ENCODE data around the gene ASXL3.

Gene ASXL3

GRCh38 chr18:33673689-33674088 lies 95.7 kb downstream of the ASXL3 start:
- Histone ChIP-seq H3K27me3 (ENCODE audit: control insufficient read depth in 5 of 5, insufficient read depth in 4 of 5, low read length in 5 of 5) (no peaks in the 10 kb centered on the region), H3K4me1 (ENCODE audit: control insufficient read depth in 5 of 5, insufficient read depth in 5 of 5, low read length in 5 of 5) (no peaks in the 10 kb centered on the region), H3K27ac (ENCODE audit: low read depth, low read length) (no peak overlapping the region), H3K4me3 (ENCODE audit: low read depth in 1 of 5, low read length in 5 of 5) (no peak overlapping the region), H3K36me3 (ENCODE audit: control insufficient read depth in 5 of 5, insufficient read depth in 5 of 5, low read length in 5 of 5) (no peaks in the 10 kb centered on the region), H3K9me3 (ENCODE audit: control insufficient read depth in 5 of 5, low read length in 5 of 5) (no peaks in the 10 kb centered on the region), H3K9ac (ENCODE audit: low read length in 5 of 5) (no peak overlapping the region)

- no peak overlapping the region for H3K9ac ChIP-seq (ENCODE audit: low read length in 5 of 5)
- H3K36me3 ChIP-seq (ENCODE audit: control insufficient read depth in 5 of 5, insufficient read depth in 5 of 5, low read length in 5 of 5), result no peaks in the 10 kb centered on the region
- no peaks in the 10 kb centered on the region for H3K4me1 ChIP-seq (ENCODE audit: control insufficient read depth in 5 of 5, insufficient read depth in 5 of 5, low read length in 5 of 5)
- no peaks in the 10 kb centered on the region for H3K27me3 ChIP-seq (ENCODE audit: control insufficient read depth in 5 of 5, insufficient read depth in 4 of 5, low read length in 5 of 5)
- no peaks in the 10 kb centered on the region for H3K9me3 ChIP-seq (ENCODE audit: control insufficient read depth in 5 of 5, low read length in 5 of 5)
- no peak overlapping the region for H3K4me3 ChIP-seq (ENCODE audit: low read depth in 1 of 5, low read length in 5 of 5)
- H3K27ac ChIP-seq (ENCODE audit: low read depth, low read length), result no peak overlapping the region
These were observed 98.6 kb downstream of the ASXL3 start for GRCh38 chr18:33676593-33676992.

DNA sequence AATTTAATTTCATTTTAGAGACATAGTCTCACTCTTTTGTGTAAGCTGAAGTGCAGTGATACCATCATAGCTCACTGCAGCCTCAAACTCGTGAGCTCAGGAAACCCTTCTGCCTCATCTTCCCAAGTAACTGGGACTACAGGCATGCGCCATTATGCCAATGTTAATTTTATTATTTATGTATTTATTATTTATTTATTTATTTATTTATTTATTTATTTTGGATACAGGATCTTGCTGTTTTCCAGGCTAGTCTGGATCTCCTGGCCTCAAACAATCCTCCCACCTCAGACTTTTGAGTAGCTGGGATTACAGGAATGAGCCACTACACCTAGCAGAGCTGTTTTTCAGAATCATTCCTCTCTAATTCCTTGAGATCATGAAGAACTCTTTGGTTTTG lies 99.9 kb downstream of the ASXL3 start:
- Histone ChIP-seq H3K9me3 (ENCODE audit: control insufficient read depth in 5 of 5, low read length in 5 of 5) (no peaks in the 10 kb centered on the region), H3K4me3 (ENCODE audit: low read depth in 1 of 5, low read length in 5 of 5) (no peak overlapping the region), H3K9ac (ENCODE audit: low read length in 5 of 5) (no peak overlapping the region), H3K27ac (ENCODE audit: low read depth, low read length) (no peak overlapping the region), H3K27me3 (ENCODE audit: control insufficient read depth in 5 of 5, insufficient read depth in 4 of 5, low read length in 5 of 5) (no peaks in the 10 kb centered on the region), H3K4me1 (ENCODE audit: control insufficient read depth in 5 of 5, insufficient read depth in 5 of 5, low read length in 5 of 5) (no peaks in the 10 kb centered on the region), H3K36me3 (ENCODE audit: control insufficient read depth in 5 of 5, insufficient read depth in 5 of 5, low read length in 5 of 5) (no peaks in the 10 kb centered on the region)

GRCh38 chr18:33682436-33682835 lies 104.4 kb downstream of the ASXL3 start:
- Histone ChIP-seq H3K27ac (ENCODE audit: low read depth, low read length) (no peak overlapping the region), H3K9ac (ENCODE audit: low read length in 5 of 5) (no peak overlapping the region), H3K36me3 (ENCODE audit: control insufficient read depth in 5 of 5, insufficient read depth in 5 of 5, low read length in 5 of 5) (no peaks in the 10 kb centered on the region), H3K4me3 (ENCODE audit: low read depth in 1 of 5, low read length in 5 of 5) (no peak overlapping the region), H3K4me1 (ENCODE audit: control insufficient read depth in 5 of 5, insufficient read depth in 5 of 5, low read length in 5 of 5) (no peaks in the 10 kb centered on the region), H3K9me3 (ENCODE audit: control insufficient read depth in 5 of 5, low read length in 5 of 5) (no peaks in the 10 kb centered on the region), H3K27me3 (ENCODE audit: control insufficient read depth in 5 of 5, insufficient read depth in 4 of 5, low read length in 5 of 5) (no peaks in the 10 kb centered on the region)

GRCh38 chr18:33694593-33694992 lies 116.6 kb downstream of the ASXL3 start:
- Histone ChIP-seq H3K9ac (ENCODE audit: low read length in 5 of 5) (no peak overlapping the region), H3K4me1 (ENCODE audit: control insufficient read depth in 5 of 5, insufficient read depth in 5 of 5, low read length in 5 of 5) (no peaks in the 10 kb centered on the region), H3K9me3 (ENCODE audit: control insufficient read depth in 5 of 5, low read length in 5 of 5) (no peaks in the 10 kb centered on the region), H3K27ac (ENCODE audit: low read depth, low read length) (no peak overlapping the region), H3K4me3 (ENCODE audit: low read depth in 1 of 5, low read length in 5 of 5) (no peak overlapping the region), H3K36me3 (ENCODE audit: control insufficient read depth in 5 of 5, insufficient read depth in 5 of 5, low read length in 5 of 5) (no peaks in the 10 kb centered on the region), H3K27me3 (ENCODE audit: control insufficient read depth in 5 of 5, insufficient read depth in 4 of 5, low read length in 5 of 5) (no peaks in the 10 kb centered on the region)

DNA sequence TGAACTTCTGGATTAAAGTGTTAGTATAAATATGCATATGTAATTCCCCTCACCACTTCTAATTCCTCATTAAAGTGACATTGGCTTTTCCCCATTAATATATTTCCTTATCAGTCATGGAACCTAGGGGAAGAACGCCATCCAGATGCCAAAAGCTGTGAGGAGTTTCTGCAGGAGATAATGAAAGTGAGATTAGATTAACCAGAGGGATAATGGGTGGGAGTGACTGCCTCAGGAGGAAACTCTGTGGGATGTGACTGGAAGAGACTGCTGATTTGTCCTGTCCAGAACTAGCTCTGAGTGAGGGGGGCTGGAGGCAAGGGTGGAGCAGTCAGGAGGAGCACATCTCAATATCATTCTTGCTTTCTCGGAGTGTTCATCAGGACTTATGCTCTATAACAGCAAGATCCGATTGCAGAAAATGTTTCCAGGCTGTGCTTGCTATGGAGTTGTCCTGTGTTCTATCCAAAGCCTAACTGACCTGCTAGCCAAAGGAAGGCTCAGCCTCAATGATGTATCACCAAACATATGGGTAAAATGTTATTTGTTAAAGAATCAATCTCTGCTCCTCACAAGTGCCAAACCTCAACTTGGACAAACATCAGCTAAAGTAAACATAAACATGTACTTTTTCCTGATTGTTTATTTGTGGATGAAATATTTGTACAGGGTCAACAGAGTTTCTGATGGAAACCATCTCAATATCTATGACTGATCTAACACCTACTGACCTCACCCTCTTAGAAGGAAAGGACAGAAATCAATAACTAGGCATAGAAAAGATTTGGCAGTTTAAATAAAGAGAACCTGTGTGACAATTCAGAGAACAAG lies 118.5 kb downstream of the ASXL3 start:
- H3K4me3 ChIP-seq (ENCODE audit: low read depth in 1 of 5, low read length in 5 of 5), result no peak overlapping the region
- no peaks in the 10 kb centered on the region for H3K27me3 ChIP-seq (ENCODE audit: control insufficient read depth in 5 of 5, insufficient read depth in 4 of 5, low read length in 5 of 5)
- no peaks in the 10 kb centered on the region for H3K36me3 ChIP-seq (ENCODE audit: control insufficient read depth in 5 of 5, insufficient read depth in 5 of 5, low read length in 5 of 5)
- H3K27ac ChIP-seq (ENCODE audit: low read depth, low read length), result no peak overlapping the region
- no peaks in the 10 kb centered on the region for H3K4me1 ChIP-seq (ENCODE audit: control insufficient read depth in 5 of 5, insufficient read depth in 5 of 5, low read length in 5 of 5)
- H3K9ac ChIP-seq (ENCODE audit: low read length in 5 of 5), result no peak overlapping the region
- no peaks in the 10 kb centered on the region for H3K9me3 ChIP-seq (ENCODE audit: control insufficient read depth in 5 of 5, low read length in 5 of 5)

GRCh38 chr18:33697498-33697897 lies 119.5 kb downstream of the ASXL3 start:
- no peak overlapping the region for H3K9ac ChIP-seq (ENCODE audit: low read length in 5 of 5)
- H3K36me3 ChIP-seq (ENCODE audit: control insufficient read depth in 5 of 5, insufficient read depth in 5 of 5, low read length in 5 of 5), result no peaks in the 10 kb centered on the region
- no peak overlapping the region for H3K4me3 ChIP-seq (ENCODE audit: low read depth in 1 of 5, low read length in 5 of 5)
- H3K27me3 ChIP-seq (ENCODE audit: control insufficient read depth in 5 of 5, insufficient read depth in 4 of 5, low read length in 5 of 5), result no peaks in the 10 kb centered on the region
- no peak overlapping the region for H3K27ac ChIP-seq (ENCODE audit: low read depth, low read length)
- no peaks in the 10 kb centered on the region for H3K4me1 ChIP-seq (ENCODE audit: control insufficient read depth in 5 of 5, insufficient read depth in 5 of 5, low read length in 5 of 5)
- H3K9me3 ChIP-seq (ENCODE audit: control insufficient read depth in 5 of 5, low read length in 5 of 5), result no peaks in the 10 kb centered on the region

- Histone ChIP-seq H3K4me1 (ENCODE audit: control insufficient read depth in 5 of 5, insufficient read depth in 5 of 5, low read length in 5 of 5) (no peaks in the 10 kb centered on the region), H3K27ac (ENCODE audit: low read depth, low read length) (no peak overlapping the region), H3K9me3 (ENCODE audit: control insufficient read depth in 5 of 5, low read length in 5 of 5) (no peaks in the 10 kb centered on the region), H3K9ac (ENCODE audit: low read length in 5 of 5) (no peak overlapping the region), H3K27me3 (ENCODE audit: control insufficient read depth in 5 of 5, insufficient read depth in 4 of 5, low read length in 5 of 5) (no peaks in the 10 kb centered on the region), H3K4me3 (ENCODE audit: low read depth in 1 of 5, low read length in 5 of 5) (no peak overlapping the region), H3K36me3 (ENCODE audit: control insufficient read depth in 5 of 5, insufficient read depth in 5 of 5, low read length in 5 of 5) (no peaks in the 10 kb centered on the region)
These were observed 121.4 kb downstream of the ASXL3 start for GRCh38 chr18:33699372-33699771.

DNA sequence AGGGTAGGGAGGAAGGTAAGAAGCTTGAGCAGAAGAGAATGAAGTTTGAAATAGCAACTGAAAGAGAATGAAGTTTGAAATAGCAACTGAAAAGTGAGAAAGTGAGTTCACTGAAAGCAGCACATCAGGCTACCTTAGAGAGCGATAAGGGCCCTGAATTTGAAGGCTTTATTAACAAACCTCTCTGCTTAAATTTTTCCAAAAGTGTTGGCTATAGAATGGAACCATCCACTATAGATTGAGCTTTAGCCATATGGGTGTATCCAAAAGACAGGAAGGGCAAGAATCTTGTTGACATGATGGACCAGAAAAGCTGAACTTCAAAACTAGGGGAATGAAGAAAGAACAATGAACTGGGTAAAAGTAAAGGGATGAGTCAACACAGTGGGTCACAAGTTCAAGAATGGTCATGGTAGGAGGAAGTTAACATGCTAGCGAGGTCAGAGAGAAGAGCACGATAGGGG lies 122.5 kb downstream of the ASXL3 start:
- H3K4me3 ChIP-seq (ENCODE audit: low read depth in 1 of 5, low read length in 5 of 5), result no peak overlapping the region

GRCh38 chr18:33702625-33703024 lies 124.6 kb downstream of the ASXL3 start:
- no peaks in the 10 kb centered on the region for H3K27me3 ChIP-seq (ENCODE audit: control insufficient read depth in 5 of 5, insufficient read depth in 4 of 5, low read length in 5 of 5)
- no peak overlapping the region for H3K27ac ChIP-seq (ENCODE audit: low read depth, low read length)

More for the DNA sequence above, 122.5 kb downstream of the ASXL3 start:
- Histone ChIP-seq H3K27me3 (ENCODE audit: control insufficient read depth in 5 of 5, insufficient read depth in 4 of 5, low read length in 5 of 5) (no peaks in the 10 kb centered on the region), H3K36me3 (ENCODE audit: control insufficient read depth in 5 of 5, insufficient read depth in 5 of 5, low read length in 5 of 5) (no peaks in the 10 kb centered on the region), H3K9ac (ENCODE audit: low read length in 5 of 5) (no peak overlapping the region), H3K9me3 (ENCODE audit: control insufficient read depth in 5 of 5, low read length in 5 of 5) (no peaks in the 10 kb centered on the region), H3K27ac (ENCODE audit: low read depth, low read length) (no peak overlapping the region), H3K4me1 (ENCODE audit: control insufficient read depth in 5 of 5, insufficient read depth in 5 of 5, low read length in 5 of 5) (no peaks in the 10 kb centered on the region)

More at GRCh38 chr18:33702625-33703024, 124.6 kb downstream of the ASXL3 start:
- no peak overlapping the region for H3K9ac ChIP-seq (ENCODE audit: low read length in 5 of 5)
- H3K36me3 ChIP-seq (ENCODE audit: control insufficient read depth in 5 of 5, insufficient read depth in 5 of 5, low read length in 5 of 5), result no peaks in the 10 kb centered on the region
- H3K4me1 ChIP-seq (ENCODE audit: control insufficient read depth in 5 of 5, insufficient read depth in 5 of 5, low read length in 5 of 5), result no peaks in the 10 kb centered on the region
- H3K9me3 ChIP-seq (ENCODE audit: control insufficient read depth in 5 of 5, low read length in 5 of 5), result no peaks in the 10 kb centered on the region
- no peak overlapping the region for H3K4me3 ChIP-seq (ENCODE audit: low read depth in 1 of 5, low read length in 5 of 5)

Data from subcutaneous abdominal adipose tissue (tissue), 5 donors.